ENCODE data around the gene ZACN.

ZACN gene

GRCh38 chr17:76102944-76103273, 23.9 kb downstream of the ZACN start:
- FAIRE-seq = no peak
- DNase-seq (ENCODE audit: low spot score) = no peak

GRCh38 chr17:76103274-76104139, 24.5 kb downstream of the ZACN start, which contains the start of gene EXOC7:
TSS of gene EXOC7 (minus strand) at chr17:76103787. CDS start at chr17:76103692, 95 bp downstream.
- peak; percentile 74 for FAIRE-seq
- peak; percentile 100 for DNase-seq (ENCODE audit: low spot score)

GRCh38 chr17:76104140-76104895, 25.3 kb downstream of the ZACN start:
- DNase-seq (ENCODE audit: low spot score) (no peak), FAIRE-seq (no peak)

GRCh38 chr17:76104896-76105231, 25.9 kb downstream of the ZACN start:
- FAIRE-seq (no peak), DNase-seq (ENCODE audit: low spot score) (no peak)

GRCh38 chr17:76106703-76107102, 27.7 kb downstream of the ZACN start:
- no peak for FAIRE-seq
- no peak for DNase-seq (ENCODE audit: low spot score)

GRCh38 chr17:76107509-76107908, 28.5 kb downstream of the ZACN start:
- FAIRE-seq (no peak), DNase-seq (ENCODE audit: low spot score) (no peak)

GRCh38 chr17:76111956-76112355, 33.0 kb downstream of the ZACN start:
- DNase-seq (ENCODE audit: low spot score) = no peak

GRCh38 chr17:76115138-76115754, 36.3 kb downstream of the ZACN start:
- DNase-seq (ENCODE audit: low spot score) (no peak), FAIRE-seq (no peak)

More at GRCh38 chr17:76111956-76112355, 33.0 kb downstream of the ZACN start:
- FAIRE-seq = no peak

GRCh38 chr17:76119409-76120371, 40.7 kb downstream of the ZACN start:
- peak; percentile 37 for FAIRE-seq
- no peak for DNase-seq (ENCODE audit: low spot score)

GRCh38 chr17:76120658-76121008, 41.7 kb downstream of the ZACN start:
- DNase-seq (ENCODE audit: low spot score) (no peak), FAIRE-seq (no peak)

GRCh38 chr17:76121932-76122430, 43.0 kb downstream of the ZACN start:
- DNase-seq (ENCODE audit: low spot score) = no peak

GRCh38 chr17:76122431-76123190, 43.6 kb downstream of the ZACN start:
- no peak for DNase-seq (ENCODE audit: low spot score)
- FAIRE-seq = no peak

More at GRCh38 chr17:76121932-76122430, 43.0 kb downstream of the ZACN start:
- no peak for FAIRE-seq

- FAIRE-seq (no peak), DNase-seq (ENCODE audit: low spot score) (no peak)
These were observed 44.2 kb downstream of the ZACN start for GRCh38 chr17:76123191-76123499.

- FAIRE-seq (peak; percentile 37), DNase-seq (ENCODE audit: low spot score) (no peak)
These were observed 45.0 kb downstream of the ZACN start for GRCh38 chr17:76123749-76124581.

- DNase-seq (ENCODE audit: low spot score) = no peak
- FAIRE-seq = peak; percentile 63
These were observed 45.8 kb downstream of the ZACN start for GRCh38 chr17:76124582-76125390.

GRCh38 chr17:76125391-76125675, 46.4 kb downstream of the ZACN start:
- DNase-seq (ENCODE audit: low spot score) (no peak), FAIRE-seq (no peak)

- DNase-seq (ENCODE audit: low spot score) = no peak
- FAIRE-seq = no peak
These were observed 46.9 kb downstream of the ZACN start for GRCh38 chr17:76125922-76126321.

GRCh38 chr17:76130473-76130872, 51.5 kb downstream of the ZACN start:
- no peak for DNase-seq (ENCODE audit: low spot score)
- FAIRE-seq = no peak
